HG03280 (cell line): ENCODE data around the gene FAM217A.
A peak's percentile ranks its signal among the peaks of the same experiment; 100 is the strongest.

Experiments
- ATAC-seq: cut with Tn5 transposase; IDR thresholded peaks from one replicate; pipeline ENCODE4 v1.9.1; 2021; ENCODE audit warnings: mild to moderate bottlenecking, moderate library complexity; ENCODE audit not compliant: unreplicated experiment

The FAM217A gene

GRCh38 chr6:4023240-4023639, 55.7 kb downstream of the FAM217A start:
- ATAC-seq = no peak

- ATAC-seq = peak; percentile 3
These were observed 56.9 kb downstream of the FAM217A start for GRCh38 chr6:4021854-4022695.

- ATAC-seq = peak; percentile 42
These were observed 57.6 kb downstream of the FAM217A start for GRCh38 chr6:4021133-4021853.

DNA sequence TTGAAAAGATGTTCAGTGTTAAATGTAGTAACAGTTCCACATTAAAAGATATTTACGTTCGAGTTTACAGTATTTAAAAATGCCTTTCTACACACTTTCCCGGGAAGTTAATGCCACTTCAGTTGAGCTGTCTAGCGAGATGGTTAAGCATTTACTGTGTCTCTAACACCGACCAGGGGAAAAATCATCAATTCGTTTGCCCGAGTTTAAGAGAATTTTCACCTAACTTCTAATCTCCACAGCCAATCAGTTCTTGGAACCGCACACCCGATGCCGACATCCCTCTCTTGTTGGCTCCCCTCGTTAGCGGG, 58.2 kb downstream of the FAM217A start:
- ATAC-seq = no peak

DNA sequence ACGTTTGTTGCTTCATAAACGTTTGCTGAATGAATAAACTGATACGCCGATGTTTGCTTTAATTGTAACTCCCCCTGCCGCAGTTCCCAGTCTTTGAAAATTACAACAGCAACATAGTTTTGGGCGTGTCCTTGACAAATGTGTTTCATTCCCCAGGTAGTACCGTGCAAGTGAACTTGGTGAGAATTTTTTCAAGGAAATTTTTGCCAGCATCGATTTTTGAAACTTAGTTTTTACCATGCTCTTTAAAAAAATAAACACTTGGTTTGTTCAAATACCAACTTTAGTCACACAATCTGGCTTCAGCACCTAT, 60.1 kb downstream of the FAM217A start:
- no peak for ATAC-seq
